GM12891 (cell line): ENCODE results near the gene UQCRHL.

Experiments
- POLR2A ChIP-seq: IDR thresholded peaks from 2 replicates; pipeline ENCODE4 v1.6.1; 2011; ENCODE audit warnings: low read depth, low read length, control low read depth
- SPI1 ChIP-seq: IDR thresholded peaks from 2 replicates; pipeline ENCODE4 v1.6.1; 2011; ENCODE audit warnings: low read depth, low read length, control low read depth

DNA sequence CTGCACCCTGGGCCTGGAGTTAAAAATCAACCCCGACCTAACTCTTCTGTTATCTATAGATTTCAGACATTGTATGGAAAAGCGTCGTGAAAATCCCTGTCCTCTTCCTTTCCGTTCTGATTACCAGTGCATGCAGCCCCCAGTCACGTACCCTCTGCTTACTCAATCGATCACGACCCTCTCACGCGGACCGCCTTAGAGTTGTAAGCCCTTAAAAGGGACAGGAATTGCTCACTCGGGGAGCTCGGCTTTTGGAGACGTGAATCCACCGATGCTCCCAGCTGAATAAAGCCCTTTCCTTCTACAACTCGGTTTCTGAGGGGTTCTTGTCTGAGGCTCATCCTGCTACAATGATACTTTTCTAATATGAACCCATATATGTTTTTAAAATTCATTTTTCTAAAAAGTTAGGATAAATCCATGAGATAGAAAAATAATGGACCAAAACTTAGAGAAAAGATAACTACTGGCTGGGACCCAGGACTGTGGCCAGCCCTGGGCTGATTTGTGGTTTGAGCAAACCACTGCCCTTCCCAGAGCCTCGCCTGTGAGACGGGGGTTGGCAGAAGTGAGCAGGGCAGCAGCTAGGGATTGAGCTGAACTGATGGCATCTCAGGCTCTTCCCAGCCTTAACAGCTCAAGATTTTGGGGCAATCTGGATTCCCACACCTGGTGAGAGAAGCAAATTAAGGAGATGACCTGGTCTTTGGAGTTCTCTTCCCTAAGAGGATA lies 5.0 kb downstream of the UQCRHL start:
- TF ChIP-seq POLR2A (no peak), SPI1 (no peak)
